IMR-90 (cell line): ENCODE results near the gene PCIF1. TPM values are rescaled to one million over a fixed set of nuclear protein-coding genes. Genes with fewer than 3 reads are reported as not detected.

Experiments
- ATAC-seq: fragments of 200-7000 bp; cut with Tn5 transposase; 2 replicates; pipeline ENCODE4 v1.9.1; 2020; ENCODE audit warnings: low read depth, mild to moderate bottlenecking, moderate library complexity
- BruUV-seq: library from RNA; stranded (reverse); fragments of 400-500 nt; replicated peaks from 2 replicates; lab custom pipeline; 2021; lab: Mats Ljungman, UMichigan
- CTCF ChIA-PET: fragments of 300-600 bp; formaldehyde crosslinking; extraction: SDS; loops from one replicate; lab custom pipeline; 2021; ENCODE audit warnings: antibody characterized with exemption; lab: Yijun Ruan, JAX
- POLR2A ChIA-PET: fragments of 300-600 bp; sonication (Branson Sonifier 250); formaldehyde crosslinking; loops from one replicate; lab custom pipeline; 2022; ENCODE audit warnings: antibody characterized with exemption; ENCODE audit not compliant: unreplicated experiment; lab: Charles Lee
- DNase-seq: peaks from one replicate; pipeline ENCODE4 v3.0.0; 2013
- H2AFZ ChIP-seq: replicated peaks from 2 replicates; pipeline ENCODE3; 2013; ENCODE audit warnings: low read length, mild to moderate bottlenecking; ENCODE audit not compliant: poor library complexity
- H2AK5ac ChIP-seq: 2 replicates; pipeline ENCODE4 v1.6.1; 2013; ENCODE audit warnings: low read depth, low read length, inconsistent platforms
- H2AK9ac ChIP-seq: replicated peaks from 2 replicates; pipeline ENCODE3; 2013; ENCODE audit warnings: mild to moderate bottlenecking, low read depth, low read length, moderate library complexity; ENCODE audit not compliant: poor library complexity
- H2BK120ac ChIP-seq: 2 replicates; pipeline ENCODE4 v1.6.1; 2013; ENCODE audit warnings: low read depth, low read length, inconsistent platforms
- H2BK15ac ChIP-seq: 3 replicates; pipeline ENCODE4 v1.6.1; 2013; ENCODE audit warnings: low read depth, low read length, inconsistent platforms
- H2BK20ac ChIP-seq: 2 replicates; pipeline ENCODE4 v1.6.1; 2013; ENCODE audit warnings: low read depth, mild to moderate bottlenecking, inconsistent platforms, low read length, moderate library complexity
- H2BK5ac ChIP-seq: 2 replicates; pipeline ENCODE4 v1.6.1; 2013; ENCODE audit warnings: mild to moderate bottlenecking, low read depth, low read length, inconsistent platforms; ENCODE audit not compliant: poor library complexity, severe bottlenecking
- H3K14ac ChIP-seq: replicated peaks from 2 replicates; pipeline ENCODE4 v1.6.1; 2013; ENCODE audit warnings: low read depth, low read length, inconsistent platforms
- H3K18ac ChIP-seq: 2 replicates; pipeline ENCODE4 v1.6.1; 2013; ENCODE audit warnings: low read depth, low read length, control low read depth
- H3K23ac ChIP-seq: 2 replicates; pipeline ENCODE4 v1.6.1; 2013; ENCODE audit warnings: low read depth, low read length, inconsistent platforms
- H3K27ac ChIP-seq: 2 replicates; pipeline ENCODE4 v1.5.1; 2013; ENCODE audit warnings: mild to moderate bottlenecking, control low read depth, low read length; ENCODE audit not compliant: insufficient read depth
- H3K27me3 ChIP-seq: 2 replicates; pipeline ENCODE4 v1.6.1; 2013; ENCODE audit warnings: low read length; ENCODE audit not compliant: control insufficient read depth, insufficient read depth
- H3K36me3 ChIP-seq: 2 replicates; pipeline ENCODE4 v1.6.1; 2013; ENCODE audit warnings: low read length, mixed read lengths; ENCODE audit not compliant: control insufficient read depth, insufficient read depth
- H3K4ac ChIP-seq: 2 replicates; pipeline ENCODE4 v1.6.1; 2013; ENCODE audit warnings: low read depth, low read length, inconsistent platforms
- H3K4me1 ChIP-seq: 2 replicates; pipeline ENCODE4 v1.6.1; 2013; ENCODE audit warnings: low read length, mixed read lengths; ENCODE audit not compliant: control insufficient read depth, insufficient read depth
- H3K4me2 ChIP-seq: 2 replicates; pipeline ENCODE4 v1.6.1; 2013; ENCODE audit warnings: low read depth, mild to moderate bottlenecking, control low read depth, low read length, moderate library complexity
- H3K4me3 ChIP-seq: 2 replicates; pipeline ENCODE4 v1.5.1; 2013; ENCODE audit warnings: low read depth, mild to moderate bottlenecking, control low read depth, low read length, moderate library complexity; ENCODE audit not compliant: insufficient read depth
- H3K56ac ChIP-seq: 2 replicates; pipeline ENCODE4 v1.6.1; 2013; ENCODE audit warnings: low read length, inconsistent platforms; ENCODE audit not compliant: insufficient read depth; ENCODE audit errors: extremely low read depth
- H3K79me1 ChIP-seq, 2 experiments: 2 replicates each; pipeline ENCODE4 v1.6.1; 2013; ENCODE audit warnings: low read length in 2 of 2, inconsistent platforms in 1 of 2, low read depth in 1 of 2
- H3K9ac ChIP-seq: 2 replicates; pipeline ENCODE4 v1.6.1; 2013; ENCODE audit warnings: low read depth, low read length, control low read depth
- H3K9me1 ChIP-seq: 2 replicates; pipeline ENCODE4 v1.6.1; 2013; ENCODE audit warnings: low read length, inconsistent platforms; ENCODE audit not compliant: insufficient read depth
- H3K9me3 ChIP-seq: 2 replicates; pipeline ENCODE4 v1.6.1; 2013; ENCODE audit warnings: low read length; ENCODE audit not compliant: control insufficient read depth, insufficient read depth
- H4K20me1 ChIP-seq: 2 replicates; pipeline ENCODE4 v1.6.1; 2013; ENCODE audit warnings: low read length, inconsistent platforms; ENCODE audit not compliant: insufficient read depth
- H4K5ac ChIP-seq: 2 replicates; pipeline ENCODE4 v1.6.1; 2013; ENCODE audit warnings: mild to moderate bottlenecking, low read depth, low read length, control low read depth
- H4K8ac ChIP-seq, 2 experiments: 2 replicates each; pipeline ENCODE4 v1.6.1; 2013; ENCODE audit warnings: low read depth in 2 of 2, low read length in 2 of 2, control low read depth in 1 of 2, inconsistent platforms in 1 of 2
- H4K91ac ChIP-seq: 2 replicates; pipeline ENCODE4 v1.6.1; 2013; ENCODE audit warnings: low read depth, low read length, inconsistent platforms; ENCODE audit not compliant: insufficient read depth
- NFE2L2 ChIP-seq: fragments of 150-350 bp; IDR thresholded peaks from 2 replicates; pipeline ENCODE4 v1.6.1; 2016; ENCODE audit warnings: low read depth, mild to moderate bottlenecking, low read length
- POLR2A ChIP-seq: IDR thresholded peaks from 2 replicates; pipeline ENCODE4 v1.6.1; 2012; ENCODE audit warnings: mild to moderate bottlenecking, low read depth, low read length
- WGBS, 2 experiments: methylation state at CpG; one replicate each; pipeline versions ENCODE4 v1.1.5 to v1.1.7; 2013; ENCODE audit warnings: missing lambda C conversion rate in 2 of 2; ENCODE audit not compliant: insufficient read length in 1 of 2; ENCODE audit errors: extremely low coverage in 2 of 2; 5-methylcytosine and 5-hydroxymethylcytosine counted together
- dilution Hi-C: fragments of 300-500 bp; cut with HindIII; formaldehyde crosslinking; loops from one replicate; pipeline ENCODE4 v1.14.3; 2018; ENCODE audit warnings: low sequenced_read_pairs; ENCODE audit not compliant: unreplicated experiment
- in situ Hi-C: fragments of 300-500 bp; cut with MboI; formaldehyde crosslinking; loops from 3 replicates; pipeline ENCODE4 v1.14.3; 2019; ENCODE audit warnings: low sequenced_read_pairs, inconsistent platforms, mixed read lengths
- intact Hi-C: fragments of 100-400 bp; cut with micrococcal nuclease; formaldehyde crosslinking; loops from 2 replicates; pipeline ENCODE4 v1.10.0; 2022
- polyA plus RNA-seq, 3 experiments: library from polyadenylated mRNA; depleted of rRNA; stranded (reverse); fragments of >200 nt; gene quantifications; 2 replicates each; pipeline ENCODE4 v1.2.3, GENCODE V29; 2012; ENCODE audit warnings: low replicate concordance in 1 of 3
- total RNA-seq: library from RNA; depleted of rRNA; stranded (reverse); fragments of >200 nt; gene quantifications from 2 replicates; pipeline ENCODE4 v1.2.3, GENCODE V29; 2012

Gene PCIF1
- total and polyA plus RNA-seq, 2 of the 4 experiments (the other 2 are of a cell fraction): 5.4 to 18.3 TPM

DNA sequence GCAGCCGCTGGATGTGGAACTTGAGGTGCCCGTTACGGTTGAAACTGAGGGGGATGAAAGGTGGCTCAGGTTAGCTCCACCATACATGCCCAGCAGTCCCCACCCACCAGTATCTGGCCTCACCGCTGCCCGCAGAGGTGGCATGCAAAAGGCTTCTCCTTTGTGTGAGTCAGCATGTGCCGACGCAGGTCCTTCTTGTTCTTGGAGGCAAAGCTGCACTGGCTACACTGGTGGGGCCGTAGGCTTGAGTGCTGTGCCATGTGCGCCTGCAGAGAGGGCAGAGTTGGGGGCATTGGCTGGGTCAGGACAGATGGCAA, 15.8 kb downstream of the PCIF1 start:
- Histone ChIP-seq H3K36me3 (peaks cover 84% of the 10 kb centered on the region), H2AFZ (no peak overlapping the region), H2BK120ac (no peak overlapping the region), H2AK5ac (no peak overlapping the region), H3K9me3 (no peaks in the 10 kb centered on the region), H3K14ac (no peak overlapping the region), H3K27ac (no peak overlapping the region), H4K8ac (no peak overlapping the region), H3K23ac (no peak overlapping the region), H3K9me1 (peaks cover 7% of the 10 kb centered on the region; the same call in 1 of the 2 replicates), H3K4me2 (no peak overlapping the region), H3K18ac (no peak overlapping the region), H4K91ac (no peak overlapping the region), H3K4ac (no peak overlapping the region), H4K5ac (no peak overlapping the region), H3K79me1 (peaks cover 0 to 2% of the 10 kb centered on the region in 2 experiments; a peak in 1 of 4 replicates), H3K4me3 (no peak overlapping the region), H4K20me1 (peaks cover 7% of the 10 kb centered on the region; the same call in 1 of the 2 replicates), H2BK5ac (no peak overlapping the region), H2BK15ac (no peak overlapping the region), H2AK9ac (no peak overlapping the region), H3K9ac (no peak overlapping the region), H3K56ac (no peak overlapping the region), H2BK20ac (no peak overlapping the region), H3K27me3 (no peaks in the 10 kb centered on the region), H3K4me1 (no peaks in the 10 kb centered on the region)
- 92% methylated on average over 2 of the region's 9 CpGs; no CpG with 5 or more reads in 1 of the 2 experiments for WGBS, 2 experiments
- ATAC-seq (no peak), DNase-seq (no peak)
- POLR2A ChIA-PET: interaction anchor here (0.5 kb wide), 1 partner anchor 159 kb away, joined by 3 read pairs; the partner anchor contains the start of gene WFDC3
- intact Hi-C loops (no loop called here), dilution Hi-C loops (no loop called here), in situ Hi-C loops (no loop called here)
- CTCF ChIA-PET: no interaction called here
- no peak for TF ChIP-seq POLR2A
- TF ChIP-seq NFE2L2: no peak
- no TSS peak for BruUV-seq
